Endothelial cell of umbilical vein (primary cell): Measurements from ENCODE around the gene ROPN1B. TPM values are rescaled to one million over a fixed set of nuclear protein-coding genes. Genes with fewer than 3 reads are reported as not detected.

Experiments
- BruUV-seq: library from RNA; stranded (reverse); fragments of 400-500 nt; replicated peaks from 2 replicates; lab custom pipeline; 2021; lab: Mats Ljungman, UMichigan
- CTCF ChIA-PET: fragments of 300-600, 350-600 bp; sonication (Branson Sonifier 250); formaldehyde crosslinking; loops from one replicate; lab custom pipeline; 2021; ENCODE audit warnings: antibody characterized with exemption, inconsistent platforms; lab: Charles Lee
- POLR2A ChIA-PET: fragments of 300-600, 350-600 bp; sonication (Branson Sonifier 250); formaldehyde crosslinking; loops from one replicate; lab custom pipeline; 2021; ENCODE audit warnings: antibody characterized with exemption, inconsistent platforms; lab: Charles Lee
- DNase-seq: peaks from one replicate; pipeline ENCODE4 v3.0.0-alpha.2; 2011; ENCODE audit warnings: low read depth, low spot score
- FAIRE-seq: peaks from 2 replicates; lab custom pipeline; 2011; peaks lifted over from hg19 to GRCh38; lab: Jason Lieb, UNC
- H2AFZ ChIP-seq: 2 replicates; pipeline ENCODE4 v1.6.0; 2012; ENCODE audit warnings: low read depth, low read length, control low read depth, inconsistent platforms
- H3K27ac ChIP-seq: 2 replicates; pipeline ENCODE4 v1.5.1; 2011; ENCODE audit warnings: low read depth, mild to moderate bottlenecking, control low read depth, low read length, moderate library complexity; ENCODE audit not compliant: insufficient read depth
- H3K27me3 ChIP-seq, 2 experiments: 2 replicates each; pipeline versions ENCODE4 v1.6.0 to v1.6.1; 2011; ENCODE audit warnings: low read length in 2 of 2, mixed read lengths in 1 of 2; ENCODE audit not compliant: control insufficient read depth in 2 of 2, insufficient read depth in 2 of 2
- H3K36me3 ChIP-seq, 2 experiments: 2 replicates in 1 of 2; 3 replicates in 1 of 2; pipeline ENCODE4 v1.5.1; 2011; ENCODE audit warnings: low read length in 2 of 2, mild to moderate bottlenecking in 1 of 2, moderate library complexity in 1 of 2; ENCODE audit not compliant: control insufficient read depth in 2 of 2, insufficient read depth in 2 of 2; ENCODE audit errors: extremely low read depth in 1 of 2
- H3K4me1 ChIP-seq: 3 replicates; pipeline ENCODE4 v1.5.1; 2011; ENCODE audit warnings: mild to moderate bottlenecking, low read length; ENCODE audit not compliant: control insufficient read depth, insufficient read depth; ENCODE audit errors: extremely low read depth
- H3K4me2 ChIP-seq: 2 replicates; pipeline ENCODE4 v1.6.1; 2011; ENCODE audit warnings: low read length, control low read depth, mixed read lengths; ENCODE audit not compliant: insufficient read depth
- H3K4me3 ChIP-seq, 3 experiments: fragments of 200-600 bp in 1 of 3; sonication (generic), shearing (Covaris generic) in 1 of 3; replicated peaks in 1 of 3; 2 replicates each; pipeline ENCODE4 v1.5.1; 2011 to 2016; ENCODE audit warnings: control low read depth in 3 of 3, low read length in 3 of 3, mild to moderate bottlenecking in 2 of 3, inconsistent platforms in 1 of 3, low read depth in 1 of 3, moderate library complexity in 1 of 3; ENCODE audit not compliant: insufficient read depth in 1 of 3
- H3K79me2 ChIP-seq: 2 replicates; pipeline ENCODE4 v1.6.0; 2012; ENCODE audit warnings: low read length, inconsistent platforms; ENCODE audit not compliant: control insufficient read depth, insufficient read depth
- H3K9ac ChIP-seq: replicated peaks from 2 replicates; pipeline ENCODE3; 2011; ENCODE audit warnings: low read length, control low read depth; ENCODE audit not compliant: insufficient read depth; ENCODE audit errors: extremely low read depth
- H3K9me1 ChIP-seq: replicated peaks from 3 replicates; pipeline ENCODE4 v1.6.0; 2011; ENCODE audit warnings: mild to moderate bottlenecking, low read length; ENCODE audit not compliant: control insufficient read depth, insufficient read depth; ENCODE audit errors: extremely low read depth
- H3K9me3 ChIP-seq: replicated peaks from 2 replicates; pipeline ENCODE4 v1.5.1; 2012; ENCODE audit warnings: low read length, inconsistent platforms; ENCODE audit not compliant: control insufficient read depth, insufficient read depth
- H4K20me1 ChIP-seq: replicated peaks from 2 replicates; pipeline ENCODE3; 2011; ENCODE audit warnings: mild to moderate bottlenecking, low read length; ENCODE audit not compliant: control insufficient read depth, insufficient read depth; ENCODE audit errors: extremely low read depth
- CTCF ChIP-seq, 2 donors: IDR thresholded peaks; 1 replicate in 1 of 2; 2 replicates in 1 of 2; pipeline ENCODE4 v1.5.1; 2011; ENCODE audit warnings: low read length in 2 of 2, mild to moderate bottlenecking in 2 of 2, moderate library complexity in 2 of 2, control low read depth in 1 of 2, inconsistent platforms in 1 of 2, low read depth in 1 of 2; ENCODE audit not compliant: insufficient read depth in 1 of 2; ENCODE audit errors: extremely low read depth in 1 of 2
- EZH2 ChIP-seq: IDR thresholded peaks from 2 replicates; pipeline ENCODE4 v1.6.1; 2012; ENCODE audit warnings: borderline replicate concordance, low read depth, mild to moderate bottlenecking, moderate library complexity, low read length, inconsistent platforms; ENCODE audit not compliant: severe bottlenecking
- FOS ChIP-seq: IDR thresholded peaks from 2 replicates; pipeline ENCODE4 v1.6.1; 2011; ENCODE audit warnings: mild to moderate bottlenecking, low read length, moderate library complexity, borderline replicate concordance; ENCODE audit not compliant: insufficient read depth
- GATA2 ChIP-seq: IDR thresholded peaks from 2 replicates; pipeline ENCODE4 v1.7.0; 2011; ENCODE audit warnings: low read depth, mild to moderate bottlenecking, moderate library complexity, mixed read lengths, low read length; ENCODE audit not compliant: insufficient read length, insufficient read depth
- JUN ChIP-seq: IDR thresholded peaks from 2 replicates; pipeline ENCODE4 v1.6.1; 2011; ENCODE audit warnings: borderline replicate concordance, low read depth; ENCODE audit not compliant: insufficient read length, insufficient read depth
- MAX ChIP-seq: IDR thresholded peaks from 2 replicates; pipeline ENCODE4 v1.6.1; 2011; ENCODE audit not compliant: insufficient read depth, insufficient read length
- MYC ChIP-seq: IDR thresholded peaks from one replicate; pipeline ENCODE4 v1.6.1; 2011; ENCODE audit warnings: mild to moderate bottlenecking, low read depth, low read length
- POLR2A ChIP-seq: IDR thresholded peaks from 2 replicates; pipeline ENCODE4 v1.6.1; 2012; ENCODE audit warnings: low read depth, mild to moderate bottlenecking, control low read depth, low read length
- POLR2AphosphoS5 ChIP-seq: IDR thresholded peaks from 2 replicates; pipeline ENCODE4 v1.6.1; 2012; ENCODE audit warnings: low read depth, mild to moderate bottlenecking, control low read depth, low read length, moderate library complexity; ENCODE audit not compliant: insufficient read depth
- dilution Hi-C: fragments of 300-500 bp; cut with MboI; formaldehyde crosslinking; loops from one replicate; pipeline ENCODE4 v1.15.0; 2019; ENCODE audit warnings: low sequenced_read_pairs; ENCODE audit not compliant: extremely low pct_ligation_motif_present
- intact Hi-C: fragments of 100-400 bp; cut with micrococcal nuclease; formaldehyde crosslinking; loops from one replicate; pipeline ENCODE4 v1.10.0; 2022
- polyA plus RNA-seq, 4 experiments: library from polyadenylated mRNA; depleted of rRNA in 3 of 4; stranded (reverse) in 3 of 4; unstranded in 1 of 4; fragments of >200 nt; gene quantifications; 2 replicates each; pipeline versions ENCODE4 v1.2.1 to v1.2.3, GENCODE V29; 2011 to 2012; ENCODE audit warnings: missing spikeins in 1 of 4
- total RNA-seq: library from RNA; stranded (reverse); gene quantifications from 2 replicates; pipeline ENCODE4 v1.2.3, GENCODE V29; 2021

ROPN1B gene
- total and polyA plus RNA-seq, 2 donors (not counting 3 experiments of a cell fraction or from before 2014, with no cell fraction given) = not detected

- FAIRE-seq (no peak), DNase-seq (no peak)
- H3K79me2 ChIP-seq = no peaks in the 10 kb centered on the region
- TF ChIP-seq GATA2 = no peak
- TF ChIP-seq EZH2 = no peak
- TF ChIP-seq POLR2AphosphoS5 = no peak
- TF ChIP-seq FOS = no peak
- TF ChIP-seq JUN = no peak
- TF ChIP-seq MAX = no peak
- no peak for TF ChIP-seq CTCF (IDR thresholded peaks at IDR 0.05; ENCODE audit: extremely low read depth in 1 of 2, insufficient read depth in 1 of 2, low read depth in 1 of 2, low read length in 2 of 2)
- TF ChIP-seq MYC = no peak
- TF ChIP-seq POLR2A = no peak
- H3K9me1 ChIP-seq = no peaks in the 10 kb centered on the region
- H3K27ac ChIP-seq = no peak overlapping the region
- peaks cover 0 to 8% of the 10 kb centered on the region in 2 experiments for H3K36me3 ChIP-seq
- CTCF ChIA-PET = no interaction called here
- no peaks in the 10 kb centered on the region for H3K27me3 ChIP-seq
- H3K4me1 ChIP-seq = no peaks in the 10 kb centered on the region
- no peaks in the 10 kb centered on the region for H3K9me3 ChIP-seq
- H3K4me3 ChIP-seq = no peak overlapping the region
- BruUV-seq = no TSS peak
- H3K4me2 ChIP-seq = no peak overlapping the region
- no peaks in the 10 kb centered on the region for H4K20me1 ChIP-seq
- H2AFZ ChIP-seq = no peak overlapping the region
- intact Hi-C loops = no loop called here
- dilution Hi-C loops = no loop called here
- H3K9ac ChIP-seq = no peak overlapping the region
- POLR2A ChIA-PET = no interaction called here
Observed at GRCh38 chr3:126016616-126017015, 47.6 kb downstream of the ROPN1B start.
